8988T (cell line): ENCODE results near the gene ZNF414.
"Not testable (repeated sequence)": the region's sequence is repeated elsewhere in the genome, so short reads cannot be mapped to it uniquely, and the experiment has no call there.

Experiments used
- DNase-seq: peaks from one replicate; pipeline ENCODE4 v3.0.0; 2011

ZNF414 gene

GRCh38 chr19:8513687-8514504 lies at the start of gene ZNF414:
TSS of gene ZNF414 (minus strand) at chr19:8514167. CDS start at chr19:8514046, 121 bp downstream.
- peak; percentile 98 for DNase-seq

- DNase-seq = no peak
Measured at GRCh38 chr19:8561075-8561764, 47.3 kb upstream of the ZNF414 start.

GRCh38 chr19:8558325-8558724 lies 44.4 kb upstream of the ZNF414 start:
- no peak for DNase-seq

- no peak for DNase-seq
Measured at GRCh38 chr19:8557642-8558238, 43.8 kb upstream of the ZNF414 start.

- not testable (repeated sequence) for DNase-seq
Measured at GRCh38 chr19:8553729-8554128, 39.8 kb upstream of the ZNF414 start.

- DNase-seq = peak; percentile 42
Measured at GRCh38 chr19:8552810-8553209, 38.8 kb upstream of the ZNF414 start.

GRCh38 chr19:8550070-8550469 lies 36.1 kb upstream of the ZNF414 start:
- DNase-seq = no peak

- no peak for DNase-seq
Measured at GRCh38 chr19:8545743-8546142, 31.8 kb upstream of the ZNF414 start.

GRCh38 chr19:8544168-8544567 lies 30.2 kb upstream of the ZNF414 start:
- DNase-seq = no peak

- no peak for DNase-seq
Measured at GRCh38 chr19:8539621-8540149, 25.7 kb upstream of the ZNF414 start.

- no peak for DNase-seq
Measured at GRCh38 chr19:8537099-8537498, 23.1 kb upstream of the ZNF414 start.

GRCh38 chr19:8536282-8536681 lies 22.3 kb upstream of the ZNF414 start:
- no peak for DNase-seq

- DNase-seq = no peak
Measured at GRCh38 chr19:8532225-8532624, 18.3 kb upstream of the ZNF414 start.

- no peak for DNase-seq
Measured at GRCh38 chr19:8531470-8531869, 17.5 kb upstream of the ZNF414 start.

- no peak for DNase-seq
Measured at GRCh38 chr19:8530061-8530679, 16.2 kb upstream of the ZNF414 start.

GRCh38 chr19:8529369-8530006 lies 15.5 kb upstream of the ZNF414 start:
- DNase-seq = no peak

- DNase-seq = no peak
Measured at GRCh38 chr19:8528500-8528899, 14.5 kb upstream of the ZNF414 start.

- no peak for DNase-seq
Measured at GRCh38 chr19:8526345-8527091, 12.6 kb upstream of the ZNF414 start.

GRCh38 chr19:8525401-8525684 lies 11.4 kb upstream of the ZNF414 start:
- no peak for DNase-seq

- no peak for DNase-seq
Measured at GRCh38 chr19:8519388-8519787, 5.4 kb upstream of the ZNF414 start.

- no peak for DNase-seq
Measured at GRCh38 chr19:8518536-8518935, 4.6 kb upstream of the ZNF414 start.
